ENCODE results near the gene ANTXR1. TPM values are rescaled to one million over a fixed set of nuclear protein-coding genes. Genes with fewer than 3 reads are reported as not detected.

Gene ANTXR1
- total and polyA plus RNA-seq, 9 of the 15 experiments (the other 6 are each of a cell fraction or from before 2014, with no cell fraction given), result 0.07 to 1.00 (median 0.54) TPM

GRCh38 chr2:68993660-68994059 is 19.3 kb upstream of the ANTXR1 start:
- ChIA-PET CTCF (ENCODE audit: low intra/inter-chr PET ratio) (no interaction called here), POLR2A (interaction anchor here (0.6 kb wide), 1 partner anchor 68 kb away, joined by 3 read pairs; no protein-coding TSS in a partner anchor)
- no peak overlapping the region for H3K27ac ChIP-seq (ENCODE audit: extremely low read depth, low read depth, low read length)
- in situ Hi-C loops (cut with MboI), result no loop called here
- DNase-seq (ENCODE audit: extremely low read depth in 1 of 4, low spot score in 3 of 4) (no peak), ATAC-seq (no peak), FAIRE-seq (no peak)
- 0% methylated on average over 7 of the region's 7 CpGs for WGBS (ENCODE audit: insufficient coverage, low coverage, missing lambda C conversion rate)
- no peak overlapping the region for H3K4me3 ChIP-seq
- TF ChIP-seq CBFB (CRISPR knock-in tag; IDR thresholded peaks at IDR 0.05), result no peak
- no peak for TF ChIP-seq NBN (IDR thresholded peaks at IDR 0.05; ENCODE audit: low read depth)
- TF ChIP-seq ZNF75A (CRISPR knock-in tag; IDR thresholded peaks at IDR 0.05), result no peak
- TF ChIP-seq POLR2AphosphoS5 (IDR thresholded peaks at IDR 0.05; ENCODE audit: control insufficient read depth, insufficient read depth, low read depth, low read length), result no peak
- no peak for TF ChIP-seq ZNF311 (CRISPR knock-in tag; IDR thresholded peaks at IDR 0.05)
- no peak overlapping the region for H3K9ac ChIP-seq (ENCODE audit: insufficient read depth in 1 of 2, low read depth in 2 of 2, low read length in 2 of 2)
- H3K79me2 ChIP-seq (ENCODE audit: control insufficient read depth, insufficient read depth, low read length), result no peaks in the 10 kb centered on the region
- H3K4me2 ChIP-seq (ENCODE audit: insufficient read depth, low read length), result no peak overlapping the region
- intact Hi-C loops (cut with micrococcal nuclease), result no loop called here
- no peaks in the 10 kb centered on the region for H4K20me1 ChIP-seq (replicated peaks; ENCODE audit: control insufficient read depth, insufficient read depth, low read length)
- H3K27me3 ChIP-seq (ENCODE audit: control insufficient read depth in 2 of 2, insufficient read depth in 2 of 2, low read length in 2 of 2), result peaks cover 0 to 17% of the 10 kb centered on the region in 2 experiments; a peak in 4 of 5 replicates
- no peaks in the 10 kb centered on the region for H3K9me3 ChIP-seq (replicated peaks; ENCODE audit: control insufficient read depth, insufficient read depth, low read depth, low read length)
- H2AFZ ChIP-seq (ENCODE audit: low read depth, low read length), result no peak overlapping the region
- H3K36me3 ChIP-seq (ENCODE audit: control insufficient read depth, insufficient read depth, low read length), result no peaks in the 10 kb centered on the region
- BruUV-seq (replicated peaks), result no TSS peak
- no peaks in the 10 kb centered on the region for H3K4me1 ChIP-seq (replicated peaks in 1 of 2; ENCODE audit: control insufficient read depth in 2 of 2, insufficient read depth in 2 of 2, low read length in 2 of 2)
- H3K9me1 ChIP-seq (ENCODE audit: control insufficient read depth, insufficient read depth, low read length), result no peaks in the 10 kb centered on the region

DNA sequence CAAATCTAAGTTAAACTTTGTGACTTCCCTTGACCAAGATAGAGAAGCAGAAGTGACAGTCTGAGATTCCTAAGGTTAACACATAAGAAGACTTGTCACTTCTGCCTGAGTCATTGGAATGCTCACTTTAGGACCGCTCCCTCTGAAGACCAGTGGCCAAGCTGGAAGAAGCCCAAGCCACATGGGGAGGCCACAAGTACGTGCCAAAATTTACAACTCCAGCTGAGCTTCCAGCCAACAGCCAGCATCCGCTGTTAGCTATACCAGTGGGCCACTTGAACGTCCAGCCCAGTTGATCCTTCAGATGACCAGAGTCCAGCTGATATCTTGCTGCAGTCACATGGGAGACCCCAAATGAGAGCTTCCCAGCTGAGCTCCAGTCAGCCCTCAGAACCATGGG is 18.1 kb upstream of the ANTXR1 start:
- Histone ChIP-seq H3K36me3 (ENCODE audit: control insufficient read depth, insufficient read depth, low read length) (no peaks in the 10 kb centered on the region), H3K79me2 (ENCODE audit: control insufficient read depth, insufficient read depth, low read length) (no peaks in the 10 kb centered on the region), H4K20me1 (replicated peaks; ENCODE audit: control insufficient read depth, insufficient read depth, low read length) (no peaks in the 10 kb centered on the region), H3K27me3 (ENCODE audit: control insufficient read depth in 2 of 2, insufficient read depth in 2 of 2, low read length in 2 of 2) (peaks cover 0 to 13% of the 10 kb centered on the region in 2 experiments; a peak in 4 of 5 replicates), H3K4me1 (replicated peaks in 1 of 2; ENCODE audit: control insufficient read depth in 2 of 2, insufficient read depth in 2 of 2, low read length in 2 of 2) (no peaks in the 10 kb centered on the region), H3K4me2 (ENCODE audit: insufficient read depth, low read length) (no peak overlapping the region), H3K4me3 (no peak overlapping the region), H2AFZ (ENCODE audit: low read depth, low read length) (no peak overlapping the region), H3K9me1 (ENCODE audit: control insufficient read depth, insufficient read depth, low read length) (no peaks in the 10 kb centered on the region), H3K9ac (ENCODE audit: insufficient read depth in 1 of 2, low read depth in 2 of 2, low read length in 2 of 2) (no peak overlapping the region), H3K27ac (ENCODE audit: extremely low read depth, low read depth, low read length) (no peak overlapping the region), H3K9me3 (replicated peaks; ENCODE audit: control insufficient read depth, insufficient read depth, low read depth, low read length) (no peaks in the 10 kb centered on the region)
- TF ChIP-seq FIP1L1 (IDR thresholded peaks at IDR 0.05; ENCODE audit: low read depth, low read length, poor library complexity, severe bottlenecking) (no peak), EP400 (IDR thresholded peaks at IDR 0.05) (no peak), STAG1 (CRISPR knock-in tag; IDR thresholded peaks at IDR 0.05; ENCODE audit: borderline replicate concordance) (no peak), HEY1 (CRISPR knock-in tag; IDR thresholded peaks at IDR 0.05; ENCODE audit: borderline replicate concordance) (no peak), SMAD3 (CRISPR knock-in tag; conservative IDR thresholded peaks at IDR 0.05) (no peak), NFIX (CRISPR knock-in tag; IDR thresholded peaks at IDR 0.05; ENCODE audit: low read depth) (no peak), ZNF408 (CRISPR knock-in tag; IDR thresholded peaks at IDR 0.05; ENCODE audit: low read depth) (no peak), ZNF551 (CRISPR knock-in tag; IDR thresholded peaks at IDR 0.05) (no peak)
- ChIA-PET POLR2A (no interaction called here), CTCF (ENCODE audit: low intra/inter-chr PET ratio) (no interaction called here)
- ATAC-seq, result no peak
- no TSS peak for BruUV-seq (replicated peaks)
- in situ Hi-C loops (cut with MboI), result no loop called here
- intact Hi-C loops (cut with micrococcal nuclease), result no loop called here
- 1% methylated on average over 4 of the region's 4 CpGs for WGBS (ENCODE audit: insufficient coverage, low coverage, missing lambda C conversion rate)
- no peak for FAIRE-seq
- DNase-seq (ENCODE audit: extremely low read depth in 1 of 4, low spot score in 3 of 4), result no peak
